ENCODE measurements around the gene SPPL2B. TPM values are rescaled to one million over a fixed set of nuclear protein-coding genes. Genes with fewer than 3 reads are reported as not detected.

SPPL2B gene
- total RNA-seq, 2 donors from 2014 or later: 108 to 206 TPM

DNA sequence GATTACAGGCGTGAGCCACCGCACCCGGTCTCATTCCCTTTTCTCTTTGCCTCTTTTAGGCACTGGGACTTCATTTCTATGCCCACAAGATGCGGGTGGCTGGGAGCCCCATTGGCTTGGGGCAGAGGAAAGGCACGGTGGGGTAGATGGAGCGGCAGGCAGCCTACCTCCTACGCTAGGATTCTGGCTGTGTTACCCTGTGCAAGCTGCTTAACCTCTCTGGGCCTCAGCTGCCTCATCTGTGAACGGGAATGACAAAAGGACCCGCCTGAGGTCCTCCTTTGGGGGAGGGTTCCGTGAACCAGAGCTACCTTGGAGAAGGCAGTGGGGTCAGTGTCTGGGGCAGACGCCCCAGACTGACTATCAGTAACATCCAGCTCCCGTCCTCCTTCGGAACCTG, 11.2 kb upstream of the SPPL2B start:
- peaks cover 8% of the 10 kb centered on the region for H3K27me3 ChIP-seq
- H3K4me3 ChIP-seq: no peak overlapping the region
- no peak overlapping the region for H3K27ac ChIP-seq
- intact Hi-C loops (cut with DNase I): loop anchor here (5.0 kb wide), 1 partner anchor 40 kb away; no protein-coding TSS in a partner anchor
- DNase-seq: no peak
- H3K9me3 ChIP-seq: no peaks in the 10 kb centered on the region
- H3K9ac ChIP-seq (ENCODE audit: low read depth in 2 of 2, low read length in 2 of 2): no peak overlapping the region
- no peaks in the 10 kb centered on the region for H3K36me3 ChIP-seq
- TF ChIP-seq, protein P1, sequence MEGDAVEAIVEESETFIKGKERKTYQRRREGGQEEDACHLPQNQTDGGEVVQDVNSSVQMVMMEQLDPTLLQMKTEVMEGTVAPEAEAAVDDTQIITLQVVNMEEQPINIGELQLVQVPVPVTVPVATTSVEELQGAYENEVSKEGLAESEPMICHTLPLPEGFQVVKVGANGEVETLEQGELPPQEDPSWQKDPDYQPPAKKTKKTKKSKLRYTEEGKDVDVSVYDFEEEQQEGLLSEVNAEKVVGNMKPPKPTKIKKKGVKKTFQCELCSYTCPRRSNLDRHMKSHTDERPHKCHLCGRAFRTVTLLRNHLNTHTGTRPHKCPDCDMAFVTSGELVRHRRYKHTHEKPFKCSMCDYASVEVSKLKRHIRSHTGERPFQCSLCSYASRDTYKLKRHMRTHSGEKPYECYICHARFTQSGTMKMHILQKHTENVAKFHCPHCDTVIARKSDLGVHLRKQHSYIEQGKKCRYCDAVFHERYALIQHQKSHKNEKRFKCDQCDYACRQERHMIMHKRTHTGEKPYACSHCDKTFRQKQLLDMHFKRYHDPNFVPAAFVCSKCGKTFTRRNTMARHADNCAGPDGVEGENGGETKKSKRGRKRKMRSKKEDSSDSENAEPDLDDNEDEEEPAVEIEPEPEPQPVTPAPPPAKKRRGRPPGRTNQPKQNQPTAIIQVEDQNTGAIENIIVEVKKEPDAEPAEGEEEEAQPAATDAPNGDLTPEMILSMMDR (IDR thresholded peaks at IDR 0.05): no peak
- no peaks in the 10 kb centered on the region for H3K4me1 ChIP-seq

DNA sequence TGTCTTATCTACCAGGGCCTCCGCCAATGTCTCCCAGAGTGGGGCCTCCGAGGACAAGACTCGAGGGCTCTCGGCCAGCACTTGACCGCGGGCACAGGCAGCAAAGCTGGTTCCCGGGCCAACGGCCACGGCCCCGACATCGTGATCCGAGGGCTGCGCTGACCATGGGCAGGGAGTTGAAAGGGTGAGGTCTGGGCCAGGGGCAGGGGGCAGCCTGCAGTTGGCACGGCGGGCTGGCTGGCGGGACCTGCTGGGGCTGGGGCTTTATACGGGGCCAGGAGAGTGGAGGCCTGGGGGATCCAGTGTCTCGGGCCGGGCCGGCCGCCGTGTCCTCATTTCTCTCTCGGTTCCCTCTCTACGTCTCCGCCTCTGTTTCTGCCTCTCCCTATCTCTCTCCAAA, 10.7 kb upstream of the SPPL2B start:
- H3K27ac ChIP-seq: no peak overlapping the region
- no peak overlapping the region for H3K4me3 ChIP-seq
- intact Hi-C loops (cut with DNase I): loop anchor here (5.0 kb wide), 1 partner anchor 40 kb away; no protein-coding TSS in a partner anchor
- no peaks in the 10 kb centered on the region for H3K4me1 ChIP-seq
- no peaks in the 10 kb centered on the region for H3K36me3 ChIP-seq
- H3K27me3 ChIP-seq: peaks cover 6% of the 10 kb centered on the region
- no peak for DNase-seq
- no peak overlapping the region for H3K9ac ChIP-seq (ENCODE audit: low read depth in 2 of 2, low read length in 2 of 2)
- TF ChIP-seq, protein P1 (IDR thresholded peaks at IDR 0.05): no peak
- H3K9me3 ChIP-seq: no peaks in the 10 kb centered on the region

DNA sequence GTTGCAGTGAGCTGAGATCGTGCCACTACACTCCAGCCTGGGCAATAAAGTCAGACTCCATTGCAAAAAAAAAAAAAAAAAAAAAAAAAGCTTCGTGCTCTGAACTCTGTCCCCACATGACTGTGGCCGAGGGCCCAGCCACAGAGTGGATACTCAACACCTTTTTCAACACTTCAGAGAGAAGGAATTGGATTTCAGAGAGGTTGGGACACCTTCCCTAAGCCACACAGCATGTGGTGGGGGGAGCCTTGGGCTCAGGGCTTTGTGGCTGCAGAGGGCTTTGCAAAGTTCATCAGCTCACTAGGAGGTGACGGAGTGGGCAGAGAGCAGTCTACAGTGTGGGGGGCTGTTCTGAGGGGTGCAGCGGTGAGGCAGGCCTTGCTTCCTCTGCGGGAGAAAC, 9.6 kb upstream of the SPPL2B start:
- intact Hi-C loops (cut with DNase I): loop anchor here (5.0 kb wide), 1 partner anchor 42 kb away; no protein-coding TSS in a partner anchor
- no peak overlapping the region for H3K4me3 ChIP-seq

DNA sequence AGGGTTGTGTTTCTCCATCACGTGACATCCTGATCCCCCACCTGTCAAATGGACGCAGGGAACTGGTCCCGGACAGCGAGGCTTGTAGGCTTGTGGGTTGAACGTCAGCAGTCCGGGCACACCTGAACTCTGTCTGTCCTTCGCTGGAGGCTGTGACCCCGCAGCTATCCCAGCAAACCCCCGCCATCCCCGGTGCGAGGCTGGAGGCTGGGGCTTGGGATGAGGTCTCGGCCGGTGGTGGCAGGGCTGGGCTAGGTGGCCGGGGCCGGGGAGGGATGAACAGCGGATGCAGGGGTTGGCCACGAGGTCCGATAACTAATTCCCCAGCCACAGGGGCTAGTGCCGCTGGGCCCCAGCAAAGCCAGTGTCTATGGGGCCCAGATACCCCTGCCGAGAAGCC, 8.9 kb upstream of the SPPL2B start:
- no peaks in the 10 kb centered on the region for H3K9me3 ChIP-seq
- no peak overlapping the region for H3K4me3 ChIP-seq
- no peak overlapping the region for H3K9ac ChIP-seq (ENCODE audit: low read depth in 2 of 2, low read length in 2 of 2)
- intact Hi-C loops (cut with DNase I): loop anchor here (5.0 kb wide), 1 partner anchor 42 kb away; no protein-coding TSS in a partner anchor
- H3K27ac ChIP-seq: no peak overlapping the region
- H3K4me1 ChIP-seq: no peaks in the 10 kb centered on the region
- no peaks in the 10 kb centered on the region for H3K36me3 ChIP-seq
- H3K27me3 ChIP-seq: no peaks in the 10 kb centered on the region
- no peak for DNase-seq
- TF ChIP-seq, protein P1 (IDR thresholded peaks at IDR 0.05): no peak

More for the DNA sequence above, 9.6 kb upstream of the SPPL2B start:
- no peaks in the 10 kb centered on the region for H3K27me3 ChIP-seq
- no peak overlapping the region for H3K27ac ChIP-seq
- H3K4me1 ChIP-seq: no peaks in the 10 kb centered on the region
- H3K9ac ChIP-seq (ENCODE audit: low read depth in 2 of 2, low read length in 2 of 2): no peak overlapping the region
- no peaks in the 10 kb centered on the region for H3K36me3 ChIP-seq
- no peak for DNase-seq
- TF ChIP-seq, protein P1 (IDR thresholded peaks at IDR 0.05): no peak
- no peaks in the 10 kb centered on the region for H3K9me3 ChIP-seq

DNA sequence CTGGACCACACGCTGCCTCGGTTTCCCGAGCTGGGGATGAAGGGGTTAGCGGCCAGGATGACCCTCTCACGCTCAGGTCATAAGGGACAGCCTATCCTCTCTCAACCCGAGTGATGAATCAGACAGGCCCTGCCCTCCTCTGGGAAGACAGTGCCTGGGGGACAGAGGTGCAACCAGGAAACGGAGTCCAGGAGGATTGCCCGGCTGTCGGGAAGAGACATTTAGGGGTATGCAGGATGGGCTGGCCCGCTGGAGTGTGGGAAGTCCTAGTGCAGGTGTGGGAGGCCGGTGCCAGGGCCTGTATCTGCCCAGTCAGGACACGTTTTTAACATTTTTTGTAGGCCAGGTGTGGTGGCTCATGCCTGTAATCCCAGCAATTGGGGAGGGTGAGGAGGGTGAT, 8.4 kb upstream of the SPPL2B start:
- intact Hi-C loops (cut with DNase I): no loop called here
- H3K36me3 ChIP-seq: no peaks in the 10 kb centered on the region
- no peaks in the 10 kb centered on the region for H3K9me3 ChIP-seq
- no peak overlapping the region for H3K4me3 ChIP-seq
- no peak for DNase-seq
- H3K27me3 ChIP-seq: no peaks in the 10 kb centered on the region
- no peak overlapping the region for H3K9ac ChIP-seq (ENCODE audit: low read depth in 2 of 2, low read length in 2 of 2)
- TF ChIP-seq, protein P1 (IDR thresholded peaks at IDR 0.05): no peak
- H3K27ac ChIP-seq: no peak overlapping the region
- H3K4me1 ChIP-seq: no peaks in the 10 kb centered on the region
